NCI-H748 (cell line): ENCODE data around the gene ARR3.
A peak's percentile ranks its signal among the peaks of the same experiment; 100 is the strongest.
"Not testable (repeated sequence)": the region's sequence is repeated elsewhere in the genome, so short reads cannot be mapped to it uniquely, and the experiment has no call there.

ENCODE experiments used
- DNase-seq: peaks from one replicate; lab custom pipeline; 2025; ENCODE audit not compliant: unreplicated experiment; lab: John Stamatoyannopoulos, UW

ARR3 gene

GRCh38 chrX:70279081-70279480, 10.9 kb downstream of the ARR3 start:
- DNase-seq = no peak

DNA sequence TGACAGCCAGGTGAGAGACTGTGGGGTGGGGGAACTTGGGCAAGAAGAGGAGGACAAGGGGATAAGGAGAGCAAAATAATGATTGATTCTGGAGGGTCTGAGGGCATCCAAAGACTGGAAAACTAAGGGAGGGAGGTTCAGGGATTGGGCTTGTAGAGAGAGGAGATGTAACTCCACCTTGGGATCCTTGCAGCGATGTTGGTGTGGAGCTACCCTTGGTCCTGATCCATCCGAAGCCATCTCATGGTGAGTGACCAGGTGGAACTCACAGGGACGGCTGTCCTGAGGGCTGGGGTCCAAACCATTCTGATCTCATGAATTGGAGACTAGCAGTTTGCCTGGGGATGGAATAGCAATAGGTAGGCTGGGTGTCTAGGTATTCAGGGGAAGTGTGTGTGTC, 12.4 kb downstream of the ARR3 start:
- DNase-seq = no peak

GRCh38 chrX:70281951-70282350, 13.8 kb downstream of the ARR3 start, which contains the start of gene RAB41:
Gene RAB41, plus strand, starts transcription at chrX:70282172. Its CDS starts 46 bp downstream, at chrX:70282218.
- DNase-seq = no peak

DNA sequence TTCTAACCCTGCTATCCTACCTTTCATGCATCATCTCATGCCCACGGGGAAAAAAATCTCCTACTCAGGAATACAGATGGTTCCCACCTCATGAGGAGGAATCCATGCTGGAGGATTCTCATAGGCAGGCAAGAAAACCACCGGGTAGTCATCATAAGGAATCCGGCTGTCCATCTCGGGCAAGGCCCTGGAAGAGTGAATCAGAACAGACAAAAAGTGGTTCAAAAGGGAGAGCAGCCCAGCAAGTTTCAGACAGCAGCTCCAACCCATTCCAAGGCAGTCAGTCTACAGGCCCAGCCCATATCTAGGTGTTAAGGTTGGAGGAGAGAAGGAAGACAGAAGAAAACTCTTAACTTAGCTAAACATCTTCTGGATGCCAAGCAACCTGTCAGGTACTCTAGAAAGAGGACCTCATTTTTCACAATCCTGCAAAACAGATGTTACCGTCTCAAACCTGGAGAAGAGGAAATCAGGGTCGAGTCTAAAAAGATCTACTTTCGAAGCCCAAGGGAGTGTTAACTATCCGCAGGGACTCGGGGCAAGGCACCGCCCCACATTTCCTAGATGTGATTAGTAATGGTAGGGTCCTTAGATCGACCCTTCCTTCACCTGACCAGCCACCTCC, 21.1 kb downstream of the ARR3 start:
- DNase-seq = no peak

DNA sequence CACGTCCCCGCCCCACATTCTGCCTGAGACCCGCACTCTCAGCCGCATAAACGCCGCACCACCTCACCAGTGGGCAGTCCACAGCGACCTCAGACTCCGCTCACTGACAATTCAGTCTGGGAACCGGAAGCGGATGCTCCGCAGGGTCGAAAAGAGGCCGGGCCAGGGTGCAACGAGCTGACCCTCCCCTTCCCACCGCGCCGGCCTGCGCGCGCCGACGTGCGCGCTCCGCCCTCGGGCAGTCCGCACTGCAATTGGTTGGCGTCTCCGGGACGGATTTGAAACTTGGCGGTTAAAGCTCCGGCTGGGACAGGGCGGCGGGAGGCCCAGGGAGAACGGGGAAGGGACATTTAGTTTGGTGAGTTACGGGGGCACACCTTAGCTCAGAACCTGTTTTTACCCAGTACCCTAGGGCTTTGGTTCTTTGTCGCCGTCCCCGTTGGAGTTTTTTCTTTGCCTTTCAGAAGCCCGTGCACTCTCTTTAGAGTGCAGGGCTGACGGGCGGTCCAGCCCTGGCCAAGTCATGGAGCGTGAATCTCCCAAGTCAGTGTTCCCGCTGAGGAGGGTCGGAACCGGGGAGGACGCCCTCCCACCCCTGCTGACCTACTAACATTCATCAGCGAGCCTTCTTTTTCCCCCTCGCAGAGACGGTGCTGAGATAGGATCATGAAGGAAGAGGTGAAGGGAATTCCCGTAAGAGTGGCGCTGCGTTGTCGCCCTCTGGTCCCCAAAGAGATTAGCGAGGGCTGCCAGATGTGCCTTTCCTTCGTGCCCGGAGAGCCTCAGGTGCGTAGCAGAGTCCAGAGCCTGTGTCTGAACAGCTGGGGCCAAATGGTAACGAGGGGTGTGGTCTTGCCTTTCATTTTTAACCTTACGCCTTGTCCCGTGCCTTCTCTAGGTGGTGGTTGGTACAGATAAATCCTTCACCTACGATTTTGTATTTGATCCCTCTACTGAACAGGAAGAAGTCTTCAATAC, 21.9 kb downstream of the ARR3 start, which contains the start of the genes KIF4A and PDZD11:
Gene KIF4A (plus strand): TSS at position 312 of the 978 bp plus-strand sequence. CDS start 355 bp downstream, at position 667.
Gene PDZD11 (minus strand): TSS at position 135 of the 978 bp plus-strand sequence. CDS start 586 bp downstream, outside the sequence.
- DNase-seq = peak; percentile 87

DNA sequence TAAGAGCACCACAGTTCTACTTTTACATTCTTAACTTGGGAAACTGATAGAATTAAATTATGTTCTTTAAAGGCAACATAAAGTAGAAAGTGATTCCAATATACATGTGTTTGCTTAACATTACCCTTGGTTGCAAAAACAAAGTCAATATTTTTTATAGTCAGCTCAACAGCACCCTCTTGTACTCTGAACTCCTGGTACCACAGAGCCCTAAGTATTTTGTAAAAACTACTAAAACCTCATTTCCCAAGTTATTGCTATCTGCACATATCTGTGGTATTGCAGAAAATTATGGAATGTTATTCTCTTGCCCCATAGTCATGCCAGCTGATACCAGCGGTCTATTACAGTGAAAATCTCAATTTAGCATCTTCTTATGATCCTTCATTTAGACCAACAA, 24.7 kb downstream of the ARR3 start:
- no peak for DNase-seq

DNA sequence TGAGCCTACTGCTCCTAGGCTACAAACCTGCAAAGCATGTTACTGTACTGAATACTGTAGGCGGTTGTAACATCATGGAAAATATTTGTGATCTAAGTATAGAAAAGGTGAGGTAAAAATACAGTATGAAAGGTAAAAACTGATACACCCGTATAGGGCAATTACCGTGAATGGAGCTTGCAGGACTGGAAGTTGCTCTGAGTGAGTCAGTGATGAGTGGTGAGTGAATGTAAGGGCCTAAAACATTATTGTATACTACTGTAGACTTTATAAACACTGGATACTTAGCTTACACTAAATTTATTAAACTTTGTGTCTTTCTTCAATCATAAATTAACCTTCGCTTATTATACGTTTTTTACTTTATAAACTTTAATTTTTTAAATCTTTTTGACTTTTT, 25.5 kb downstream of the ARR3 start:
- no peak for DNase-seq

DNA sequence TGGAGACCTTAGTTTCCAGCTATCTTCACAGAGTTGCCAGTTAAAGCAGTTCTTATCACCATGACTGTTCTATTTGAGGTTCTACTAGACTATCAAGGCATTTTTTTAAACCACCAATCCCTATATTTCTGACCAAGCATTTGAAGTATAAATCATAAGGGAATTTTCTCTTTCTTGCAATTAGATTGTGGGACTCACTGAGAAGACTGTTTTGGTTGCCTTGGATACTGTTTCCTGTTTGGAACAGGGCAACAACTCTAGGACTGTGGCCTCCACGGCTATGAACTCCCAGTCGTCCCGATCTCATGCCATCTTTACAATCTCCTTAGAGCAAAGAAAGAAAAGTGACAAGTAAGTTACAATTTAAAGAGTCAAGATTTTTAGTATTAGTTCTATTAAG, 33.6 kb downstream of the ARR3 start:
- DNase-seq = no peak

DNA sequence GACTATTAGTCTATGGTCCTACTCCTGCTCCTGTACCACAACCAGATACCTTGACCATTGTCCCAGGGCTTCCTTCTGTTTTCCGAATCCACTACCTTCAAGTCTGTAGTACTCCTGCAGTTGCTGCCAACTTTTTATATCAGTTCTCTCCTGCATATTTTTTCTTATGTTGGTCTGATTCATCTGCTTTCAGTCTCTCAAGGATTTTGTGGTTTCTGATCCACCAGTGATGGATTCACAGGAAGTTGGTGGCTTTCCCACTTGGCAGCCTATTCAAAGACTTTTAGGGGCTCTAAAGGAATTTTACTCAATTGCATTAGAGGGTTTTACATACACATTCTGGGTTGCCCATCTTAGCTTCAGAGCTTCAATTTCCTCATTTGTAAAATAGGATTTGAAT, 45.4 kb downstream of the ARR3 start:
- DNase-seq = no peak

GRCh38 chrX:70322784-70323183, 54.6 kb downstream of the ARR3 start:
- no peak for DNase-seq

GRCh38 chrX:70323628-70324027, 55.5 kb downstream of the ARR3 start:
- DNase-seq = not testable (repeated sequence)

DNA sequence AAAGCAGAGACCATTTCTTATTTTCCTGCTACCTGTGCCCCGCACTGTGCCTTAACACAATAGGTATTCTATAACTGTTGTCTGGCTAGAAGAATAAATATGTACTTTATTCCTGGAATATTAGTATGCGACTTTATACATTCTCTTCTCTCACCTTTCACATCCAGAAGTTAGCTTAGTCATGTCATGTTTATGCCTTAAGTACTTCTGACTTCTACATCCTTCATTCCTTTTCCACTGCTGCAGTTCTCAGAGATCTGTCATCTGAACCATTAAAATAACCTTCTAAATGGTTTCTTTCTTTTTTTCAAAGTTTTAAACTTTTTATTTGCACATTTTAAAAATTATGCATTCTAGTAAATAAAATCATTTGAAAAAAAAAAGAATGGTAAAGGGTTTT, 56.2 kb downstream of the ARR3 start:
- no peak for DNase-seq

GRCh38 chrX:70331161-70331560, 63.0 kb downstream of the ARR3 start:
- DNase-seq = no peak
